GM23248 (cell line): Measurements from ENCODE around the gene SLF2. TPM values are rescaled to one million over a fixed set of nuclear protein-coding genes. Genes with fewer than 3 reads are reported as not detected.

Source experiments
- DNase-seq: peaks from one replicate; pipeline ENCODE4 v3.0.0-alpha.2; 2015
- H2AFZ ChIP-seq: fragments of 200-600 bp; sonication (generic); 2 replicates; pipeline ENCODE4 v1.6.1; 2016; ENCODE audit warnings: antibody characterized with exemption
- H3F3A ChIP-seq: fragments of 200-600 bp; sonication (generic); 2 replicates; pipeline ENCODE4 v1.6.1; 2016; ENCODE audit warnings: mild to moderate bottlenecking, antibody characterized with exemption, mixed run types; ENCODE audit not compliant: insufficient read depth
- H3K27ac ChIP-seq: fragments of 200-600 bp; sonication (generic); 2 replicates; pipeline ENCODE4 v1.5.1; 2016; ENCODE audit warnings: mild to moderate bottlenecking
- H3K27me3 ChIP-seq: fragments of 200-600 bp; sonication (generic); replicated peaks from 2 replicates; pipeline ENCODE4 v1.6.1; 2016; ENCODE audit warnings: mild to moderate bottlenecking; ENCODE audit not compliant: insufficient read depth
- H3K36me3 ChIP-seq: fragments of 200-600 bp; sonication (generic); 2 replicates; pipeline ENCODE4 v1.6.1; 2016; ENCODE audit warnings: low read depth, mild to moderate bottlenecking
- H3K4me1 ChIP-seq: fragments of 200-600 bp; sonication (generic); 2 replicates; pipeline ENCODE4 v1.6.1; 2016; ENCODE audit warnings: mild to moderate bottlenecking; ENCODE audit not compliant: insufficient read depth
- H3K4me2 ChIP-seq: fragments of 200-600 bp; sonication (generic); one replicate; pipeline ENCODE4 v1.6.1; 2016; ENCODE audit warnings: mild to moderate bottlenecking; ENCODE audit not compliant: unreplicated experiment
- H3K4me3 ChIP-seq: fragments of 200-600 bp; sonication (generic); 2 replicates; pipeline ENCODE4 v1.5.1; 2016; ENCODE audit warnings: mild to moderate bottlenecking
- H3K79me2 ChIP-seq: fragments of 200-600 bp; sonication (generic); 2 replicates; pipeline ENCODE4 v1.6.1; 2016; ENCODE audit warnings: mild to moderate bottlenecking; ENCODE audit not compliant: insufficient read depth
- H3K9ac ChIP-seq: fragments of 200-600 bp; sonication (generic); 2 replicates; pipeline ENCODE4 v1.6.1; 2016; ENCODE audit warnings: mild to moderate bottlenecking
- H3K9me2 ChIP-seq: fragments of 200-600 bp; sonication (generic); 2 replicates; pipeline ENCODE4 v1.6.1; 2016; ENCODE audit warnings: mixed run types, mild to moderate bottlenecking, moderate library complexity; ENCODE audit not compliant: insufficient read depth
- H3K9me3 ChIP-seq: fragments of 200-600 bp; sonication (generic); one replicate; pipeline ENCODE4 v1.6.1; 2017; ENCODE audit warnings: low read depth
- H4K20me1 ChIP-seq: fragments of 200-600 bp; sonication (generic); 2 replicates; pipeline ENCODE4 v1.6.0; 2016; ENCODE audit not compliant: insufficient read depth
- EZH2 ChIP-seq: fragments of 200-600 bp; sonication (generic); IDR thresholded peaks from 2 replicates; pipeline ENCODE4 v1.6.1; 2018; ENCODE audit warnings: antibody characterized with exemption, mild to moderate bottlenecking; ENCODE audit not compliant: insufficient read depth, poor library complexity, severe bottlenecking
- EZH2phosphoT487 ChIP-seq: fragments of 200-600 bp; sonication (generic); IDR thresholded peaks from 2 replicates; pipeline ENCODE4 v1.6.1; 2018; ENCODE audit warnings: antibody characterized with exemption, moderate library complexity, mild to moderate bottlenecking, low read depth; ENCODE audit not compliant: insufficient read depth
- WGBS, 2 experiments: methylation state at CpG; one replicate each; pipeline ENCODE4 v1.1.6; 2015 to 2017; ENCODE audit warnings: low lambda C conversion rate in 2 of 2, low coverage in 1 of 2; ENCODE audit errors: missing lambda C conversion rate in 2 of 2; 5-methylcytosine and 5-hydroxymethylcytosine counted together
- in situ Hi-C: fragments of 300-500 bp; cut with MboI; formaldehyde crosslinking; loops from 2 replicates; pipeline ENCODE4 v1.15.0; 2020
- polyA plus RNA-seq: library from polyadenylated mRNA; unstranded; fragments of >200 nt; fragmentation: Nextera tagmentation; extraction: Ambion mirVana; gene quantifications from 2 replicates; pipeline ENCODE4 v1.2.1, GENCODE V29; 2016
- total RNA-seq: library from RNA; depleted of rRNA; stranded (reverse); fragments of >200 nt; shearing (Covaris generic); gene quantifications from 2 replicates; pipeline ENCODE4 v1.2.3, GENCODE V29; 2014

The SLF2 gene
- total and polyA plus RNA-seq, 2 experiments from 2014 or later = 12.5 to 15.6 TPM

GRCh38 chr10:100877461-100877850 lies 35.3 kb upstream of the SLF2 start:
- H3K36me3 ChIP-seq = no peaks in the 10 kb centered on the region
- H3K9me2 ChIP-seq = no peaks in the 10 kb centered on the region
- no peak overlapping the region for H3K9ac ChIP-seq
- H4K20me1 ChIP-seq = no peaks in the 10 kb centered on the region
- no peaks in the 10 kb centered on the region for H3K79me2 ChIP-seq
- H3K27me3 ChIP-seq = no peaks in the 10 kb centered on the region
- in situ Hi-C loops = loop anchor here (10.0 to 25.0 kb wide), 2 partner anchors 323 to 540 kb away; partner anchors contain the start of genes PKD2L1 and SCD
- H3K4me1 ChIP-seq = peaks cover 9% of the 10 kb centered on the region; the same call in 1 of the 2 replicates
- H3F3A ChIP-seq = peaks cover 6% of the 10 kb centered on the region; the same call in 1 of the 2 replicates
- H3K4me2 ChIP-seq = no peak overlapping the region
- no peak for DNase-seq
- H3K4me3 ChIP-seq = no peak overlapping the region
- no peaks in the 10 kb centered on the region for H3K9me3 ChIP-seq
- H2AFZ ChIP-seq = no peak overlapping the region
- 72 to 77% methylated on average over 11 of the region's 11 CpGs for WGBS, 2 experiments
- H3K27ac ChIP-seq = no peak overlapping the region
- TF ChIP-seq EZH2 (no peak), EZH2phosphoT487 (no peak)

- Histone ChIP-seq H3K9me2 (no peaks in the 10 kb centered on the region), H3K27ac (no peak overlapping the region), H3K27me3 (no peaks in the 10 kb centered on the region), H3K79me2 (no peaks in the 10 kb centered on the region), H3K4me2 (no peak overlapping the region), H3K36me3 (no peaks in the 10 kb centered on the region), H3K4me1 (peaks cover 8% of the 10 kb centered on the region; the same call in 1 of the 2 replicates), H3K4me3 (no peak overlapping the region), H4K20me1 (no peaks in the 10 kb centered on the region), H3K9ac (no peak overlapping the region), H2AFZ (no peak overlapping the region), H3F3A (no peaks in the 10 kb centered on the region), H3K9me3 (no peaks in the 10 kb centered on the region)
- peak; percentile 86 for DNase-seq
- no peak for TF ChIP-seq EZH2phosphoT487
- TF ChIP-seq EZH2 = no peak
- in situ Hi-C loops = loop anchor here (10.0 to 25.0 kb wide), 2 partner anchors 324 to 541 kb away; partner anchors contain the start of genes PKD2L1 and SCD
- WGBS, 2 experiments = 5 to 11% methylated on average over 5 of the region's 5 CpGs
These were observed 34.4 kb upstream of the SLF2 start for GRCh38 chr10:100878291-100878910.

- in situ Hi-C loops = loop anchor here (10.0 to 25.0 kb wide), 2 partner anchors 325 to 543 kb away; partner anchors contain the start of genes PKD2L1 and SCD
- no peak overlapping the region for H2AFZ ChIP-seq
- H3K9me3 ChIP-seq = no peaks in the 10 kb centered on the region
- no peaks in the 10 kb centered on the region for H3F3A ChIP-seq
- WGBS, 2 experiments = 66% methylated on average over 9 of the region's 9 CpGs
- TF ChIP-seq EZH2 (no peak), EZH2phosphoT487 (no peak)
- DNase-seq = no peak
- H4K20me1 ChIP-seq = no peaks in the 10 kb centered on the region
- H3K27me3 ChIP-seq = no peaks in the 10 kb centered on the region
- no peak overlapping the region for H3K4me2 ChIP-seq
- no peak overlapping the region for H3K9ac ChIP-seq
- peaks cover 8% of the 10 kb centered on the region; the same call in 1 of the 2 replicates for H3K4me1 ChIP-seq
- no peaks in the 10 kb centered on the region for H3K36me3 ChIP-seq
- no peak overlapping the region for H3K4me3 ChIP-seq
- H3K27ac ChIP-seq = no peak overlapping the region
- H3K9me2 ChIP-seq = no peaks in the 10 kb centered on the region
- H3K79me2 ChIP-seq = no peaks in the 10 kb centered on the region
These were observed 32.9 kb upstream of the SLF2 start for GRCh38 chr10:100879741-100880360.

- Histone ChIP-seq H3K27me3 (no peaks in the 10 kb centered on the region), H3K79me2 (no peaks in the 10 kb centered on the region), H3K4me3 (no peak overlapping the region), H2AFZ (no peak overlapping the region), H3K9ac (no peak overlapping the region), H3K9me2 (no peaks in the 10 kb centered on the region), H3K36me3 (no peaks in the 10 kb centered on the region), H3K9me3 (no peaks in the 10 kb centered on the region), H3K27ac (no peak overlapping the region), H3F3A (no peaks in the 10 kb centered on the region), H4K20me1 (no peaks in the 10 kb centered on the region), H3K4me2 (no peak overlapping the region), H3K4me1 (peaks cover 8% of the 10 kb centered on the region; the same call in 1 of the 2 replicates)
- DNase-seq = peak; percentile 25
- WGBS, 2 experiments = 67 to 83% methylated on average over 5 of the region's 5 CpGs
- no peak for TF ChIP-seq EZH2
- no peak for TF ChIP-seq EZH2phosphoT487
- in situ Hi-C loops = loop anchor here (25.0 kb wide), 1 partner anchor 544 kb away; the partner anchor contains the start of genes PKD2L1 and SCD
These were observed 31.1 kb upstream of the SLF2 start for GRCh38 chr10:100881556-100882213.
